Type B pancreatic cell (in vitro differentiated cells): ENCODE measurements around the gene LEMD1. TPM values are rescaled to one million over a fixed set of nuclear protein-coding genes. Genes with fewer than 3 reads are reported as not detected.
"Not testable (repeated sequence)": the region's sequence is repeated elsewhere in the genome, so short reads cannot be mapped to it uniquely, and the experiment has no call there.

Experiments
- DNase-seq: peaks from one replicate; pipeline ENCODE4 v3.0.0; 2021; ENCODE audit warnings: mixed read lengths; ENCODE audit not compliant: unreplicated experiment; ENCODE audit errors: extremely low spot score
- H3K27ac Mint-ChIP-seq: 2 replicates; pipeline ENCODE4 v1.8.0; 2021; ENCODE audit warnings: mild to moderate bottlenecking, mixed read lengths
- H3K27me3 Mint-ChIP-seq: 2 replicates; pipeline ENCODE4 v1.8.0; 2021; ENCODE audit warnings: mixed read lengths
- H3K36me3 Mint-ChIP-seq: 2 replicates; pipeline ENCODE4 v1.8.0; 2021; ENCODE audit warnings: mixed read lengths
- H3K4me1 Mint-ChIP-seq: one replicate; pipeline ENCODE4 v1.8.0; 2021; ENCODE audit warnings: mixed read lengths; ENCODE audit not compliant: unreplicated experiment
- H3K4me3 Mint-ChIP-seq: 2 replicates; pipeline ENCODE4 v1.8.0; 2021; ENCODE audit warnings: mild to moderate bottlenecking, mixed read lengths
- H3K9me3 Mint-ChIP-seq: 2 replicates; pipeline ENCODE4 v1.8.0; 2021; ENCODE audit warnings: mixed read lengths
- total RNA-seq: library from RNA; stranded (reverse); gene quantifications from 2 replicates; pipeline ENCODE4 v1.2.1, GENCODE V29; 2021; ENCODE audit warnings: low replicate concordance
- TF ChIP-seq, protein P1 (sequence below): fragments of 200-600 bp; sonication (generic); conservative IDR thresholded peaks from 2 replicates; pipeline ENCODE4 v1.5.0; 2021; ENCODE audit warnings: antibody characterized with exemption, mild to moderate bottlenecking

LEMD1 gene
- total RNA-seq, 1 donor from 2014 or later = 5.5 TPM

DNA sequence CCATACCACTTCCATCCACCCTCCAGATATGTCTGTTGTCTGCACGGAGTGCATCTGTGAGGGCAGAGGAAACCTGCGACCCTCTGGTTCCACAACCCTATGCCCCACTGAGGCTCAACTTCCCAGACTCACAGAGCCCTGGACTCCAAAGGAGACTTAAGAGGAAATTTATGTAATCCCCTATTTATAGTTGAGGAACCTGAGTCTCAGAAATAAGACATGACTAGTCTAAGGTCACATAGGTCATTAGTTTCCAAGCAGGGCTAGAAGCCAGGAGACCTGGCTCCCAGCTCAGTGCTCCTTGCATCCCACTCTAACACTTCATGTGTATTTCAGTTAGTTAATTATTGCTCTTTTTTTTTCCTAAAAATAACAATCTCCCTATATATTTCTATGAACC, 15.7 kb upstream of the LEMD1 start:
- TF ChIP-seq, protein P1, sequence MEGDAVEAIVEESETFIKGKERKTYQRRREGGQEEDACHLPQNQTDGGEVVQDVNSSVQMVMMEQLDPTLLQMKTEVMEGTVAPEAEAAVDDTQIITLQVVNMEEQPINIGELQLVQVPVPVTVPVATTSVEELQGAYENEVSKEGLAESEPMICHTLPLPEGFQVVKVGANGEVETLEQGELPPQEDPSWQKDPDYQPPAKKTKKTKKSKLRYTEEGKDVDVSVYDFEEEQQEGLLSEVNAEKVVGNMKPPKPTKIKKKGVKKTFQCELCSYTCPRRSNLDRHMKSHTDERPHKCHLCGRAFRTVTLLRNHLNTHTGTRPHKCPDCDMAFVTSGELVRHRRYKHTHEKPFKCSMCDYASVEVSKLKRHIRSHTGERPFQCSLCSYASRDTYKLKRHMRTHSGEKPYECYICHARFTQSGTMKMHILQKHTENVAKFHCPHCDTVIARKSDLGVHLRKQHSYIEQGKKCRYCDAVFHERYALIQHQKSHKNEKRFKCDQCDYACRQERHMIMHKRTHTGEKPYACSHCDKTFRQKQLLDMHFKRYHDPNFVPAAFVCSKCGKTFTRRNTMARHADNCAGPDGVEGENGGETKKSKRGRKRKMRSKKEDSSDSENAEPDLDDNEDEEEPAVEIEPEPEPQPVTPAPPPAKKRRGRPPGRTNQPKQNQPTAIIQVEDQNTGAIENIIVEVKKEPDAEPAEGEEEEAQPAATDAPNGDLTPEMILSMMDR = no peak
- H3K27me3 Mint-ChIP-seq = peaks cover 17% of the 10 kb centered on the region
- H3K4me1 Mint-ChIP-seq = peaks cover 36% of the 10 kb centered on the region
- no peak overlapping the region for H3K4me3 Mint-ChIP-seq
- no peak for DNase-seq
- no peaks in the 10 kb centered on the region for H3K9me3 Mint-ChIP-seq
- no peaks in the 10 kb centered on the region for H3K36me3 Mint-ChIP-seq
- peak overlapping the region; percentile 22 for H3K27ac Mint-ChIP-seq

DNA sequence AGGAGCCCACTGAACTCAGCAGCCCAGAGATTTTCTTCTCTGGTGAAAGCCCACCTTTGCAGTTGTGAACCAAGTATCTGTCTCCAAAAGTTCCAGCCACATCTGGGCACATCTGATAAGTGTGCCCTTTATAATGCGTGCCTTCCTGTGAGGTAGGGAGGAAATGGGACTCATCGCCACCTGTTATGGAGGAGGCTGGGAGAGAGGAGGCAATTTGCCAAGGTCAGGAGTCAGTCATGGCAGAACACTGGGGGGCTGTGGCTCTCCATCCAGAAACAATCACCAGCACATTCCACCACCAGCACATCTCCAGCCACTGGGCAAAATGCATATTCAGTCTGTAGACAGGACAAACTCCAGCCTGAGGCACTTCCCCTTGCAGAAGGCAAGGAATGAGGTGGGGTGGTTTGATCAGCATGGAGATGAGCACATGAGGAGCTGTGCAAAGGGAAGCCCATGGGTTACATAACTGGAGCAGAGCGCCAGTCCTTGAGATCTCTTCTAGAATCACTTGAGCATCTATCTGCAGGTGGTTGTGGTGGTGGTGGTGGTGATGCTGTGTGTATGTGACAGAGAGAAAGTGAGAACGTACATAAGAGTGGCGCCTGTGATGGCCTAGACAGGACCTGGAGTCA, 15.0 kb upstream of the LEMD1 start:
- DNase-seq = no peak
- H3K36me3 Mint-ChIP-seq = no peaks in the 10 kb centered on the region
- peak overlapping the region; percentile 22 for H3K27ac Mint-ChIP-seq
- TF ChIP-seq, protein P1 = no peak
- H3K9me3 Mint-ChIP-seq = no peaks in the 10 kb centered on the region
- no peak overlapping the region for H3K4me3 Mint-ChIP-seq
- H3K27me3 Mint-ChIP-seq = peaks cover 19% of the 10 kb centered on the region
- H3K4me1 Mint-ChIP-seq = peaks cover 29% of the 10 kb centered on the region

DNA sequence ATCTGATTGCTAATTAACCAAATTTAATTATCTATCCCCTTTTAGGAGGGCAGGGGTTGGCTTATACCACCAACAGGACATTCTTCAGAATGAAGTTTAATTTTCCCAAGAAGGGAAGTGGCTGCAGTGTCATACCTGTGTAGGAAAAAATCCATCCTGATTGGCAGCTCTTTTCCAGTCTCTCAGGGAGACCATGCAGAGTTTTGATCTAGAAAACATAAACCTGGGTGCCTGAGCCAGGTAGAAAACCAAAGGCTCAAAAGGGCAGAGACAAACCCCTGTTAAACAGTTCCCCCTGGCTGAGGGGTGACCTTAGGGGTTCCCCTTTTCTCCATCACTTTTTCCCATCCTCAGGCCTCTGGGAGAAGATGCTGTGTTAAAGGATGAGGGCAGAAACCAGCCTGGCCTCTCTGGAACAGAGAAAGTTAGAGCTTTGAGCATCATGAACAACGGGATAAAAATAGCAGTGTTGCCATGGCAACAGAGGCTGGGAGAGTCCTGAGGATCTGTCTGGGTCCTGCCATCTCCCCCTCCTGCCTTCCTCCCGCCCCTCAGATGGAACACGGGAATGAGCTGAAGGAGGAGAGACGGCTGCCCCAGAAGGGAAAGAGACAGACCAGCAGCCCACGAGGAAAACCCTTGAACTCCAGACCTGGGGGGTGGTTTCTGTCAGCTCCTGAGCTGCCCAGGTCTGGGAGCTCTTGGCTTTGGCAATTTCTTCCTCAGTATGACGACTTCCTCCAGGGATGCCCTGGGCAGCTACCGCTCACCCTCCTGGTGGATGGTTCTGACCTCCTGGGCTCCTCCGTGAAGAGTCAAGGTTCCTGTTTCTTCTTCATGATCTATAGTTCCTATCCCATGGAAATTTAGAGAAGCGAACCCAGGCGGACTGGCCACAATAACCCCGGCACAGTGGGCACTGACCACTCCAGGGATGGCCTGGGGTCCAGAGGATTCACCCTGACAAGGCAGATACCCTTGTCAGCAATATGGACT, 14.0 kb upstream of the LEMD1 start:
- DNase-seq = no peak
- TF ChIP-seq, protein P1 = no peak
- Mint-ChIP-seq H3K27ac (no peak overlapping the region), H3K36me3 (no peaks in the 10 kb centered on the region), H3K27me3 (peaks cover 19% of the 10 kb centered on the region), H3K4me1 (peaks cover 22% of the 10 kb centered on the region), H3K4me3 (no peak overlapping the region), H3K9me3 (no peaks in the 10 kb centered on the region)

DNA sequence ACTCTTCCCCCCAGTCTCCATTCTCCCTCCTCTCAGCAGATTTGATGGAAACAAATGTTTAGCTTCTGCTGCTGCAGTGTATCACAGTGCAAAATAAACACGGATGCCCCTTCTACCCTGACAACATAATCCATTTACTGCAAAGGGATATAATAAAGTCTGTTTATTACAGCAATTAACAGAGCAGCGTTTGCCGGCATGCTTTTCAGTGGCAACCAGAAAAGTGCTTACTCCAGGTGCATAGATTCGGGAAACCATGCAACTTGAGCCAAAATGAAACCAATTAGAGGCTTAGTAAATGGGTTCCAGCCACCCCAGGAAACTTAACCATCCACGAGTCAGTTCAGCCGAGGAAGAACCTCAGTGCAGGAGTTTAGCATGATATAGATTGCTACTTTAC, 12.9 kb upstream of the LEMD1 start:
- Mint-ChIP-seq H3K4me1 (peaks cover 25% of the 10 kb centered on the region), H3K27ac (no peak overlapping the region), H3K9me3 (no peaks in the 10 kb centered on the region), H3K4me3 (no peak overlapping the region), H3K27me3 (peaks cover 26% of the 10 kb centered on the region), H3K36me3 (no peaks in the 10 kb centered on the region)
- TF ChIP-seq, protein P1 = no peak
- no peak for DNase-seq

DNA sequence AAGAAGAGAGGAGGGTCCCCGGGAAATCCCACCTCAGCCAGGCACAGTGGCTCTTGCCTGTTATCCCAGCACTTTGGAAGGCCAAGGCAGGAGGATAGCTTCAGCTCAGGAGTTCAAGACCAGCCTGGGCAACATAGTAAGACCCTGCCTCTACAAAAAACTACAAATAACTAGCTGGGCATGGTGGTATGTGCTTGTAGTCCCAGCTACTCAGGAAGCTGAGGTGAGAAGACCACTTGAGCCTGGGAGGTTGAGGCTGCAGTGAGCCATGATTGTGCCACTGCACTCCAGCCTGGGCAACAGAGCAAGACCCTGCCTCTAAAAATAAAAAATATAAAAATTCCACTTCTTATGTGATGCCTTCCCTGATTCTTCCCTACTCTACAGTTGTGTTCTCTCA, 10.8 kb upstream of the LEMD1 start:
- not testable (repeated sequence) for H3K36me3 Mint-ChIP-seq, DNase-seq, H3K4me3 Mint-ChIP-seq, H3K27ac Mint-ChIP-seq, H3K9me3 Mint-ChIP-seq
- Mint-ChIP-seq H3K27me3 (peaks cover 43% of the 10 kb centered on the region), H3K4me1 (peaks cover 26% of the 10 kb centered on the region)

DNA sequence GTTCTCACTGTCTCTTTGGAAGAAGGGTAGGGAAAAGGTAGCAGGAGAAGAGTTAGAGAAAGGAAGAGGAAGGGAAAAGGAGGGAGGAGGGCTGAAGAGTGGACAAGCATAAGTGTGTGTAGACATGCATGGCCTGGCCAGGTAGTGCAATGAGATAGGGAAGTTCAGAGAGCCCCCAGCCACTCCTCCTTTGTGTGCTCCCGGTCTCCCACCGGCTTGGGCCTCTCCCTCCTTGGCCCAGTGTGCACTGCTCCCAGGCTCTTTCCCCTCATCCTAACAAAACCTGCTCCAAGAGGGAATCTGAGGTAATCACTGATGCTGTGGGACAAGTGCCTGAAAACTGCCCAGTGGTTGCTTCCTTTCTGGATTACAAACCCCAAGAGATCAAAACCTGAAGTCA, 10.3 kb upstream of the LEMD1 start:
- no peak for DNase-seq
- Mint-ChIP-seq H3K9me3 (no peaks in the 10 kb centered on the region), H3K27me3 (peaks cover 47% of the 10 kb centered on the region), H3K36me3 (no peaks in the 10 kb centered on the region), H3K4me1 (peaks cover 26% of the 10 kb centered on the region), H3K27ac (no peak overlapping the region), H3K4me3 (no peak overlapping the region)
- TF ChIP-seq, protein P1 = no peak
